Activated CD4-positive, alpha-beta T cell treated with anti-CD3 and anti-CD28 coated beads, Interleukin-2, amount 50 U/mL, for 48 hours (primary cell): ENCODE measurements around the gene NMT1.

Source experiments
- DNase-seq, 2 experiments: peaks; one replicate each; pipeline ENCODE4 v3.0.0-alpha.2; 2020

Gene NMT1

DNA sequence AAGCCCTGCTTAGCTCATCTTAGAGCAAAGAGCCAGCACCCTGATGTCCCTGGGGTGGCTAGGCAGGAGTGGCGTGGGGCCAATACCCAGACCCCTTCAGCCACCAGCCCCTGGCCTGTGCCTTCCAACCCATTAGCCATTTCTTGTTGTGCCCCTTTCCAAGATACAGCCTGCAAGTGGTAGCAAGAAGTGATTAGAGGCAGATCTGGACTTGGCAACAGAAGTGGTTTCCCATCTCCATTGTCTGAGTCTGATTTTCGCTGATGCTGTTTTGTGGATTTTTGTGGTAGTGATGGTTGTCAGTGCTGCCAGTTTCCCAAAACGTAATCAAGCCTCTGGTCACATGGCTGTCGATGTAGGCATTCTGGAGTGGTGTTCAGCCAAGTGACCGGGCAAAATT lies 45.5 kb downstream of the NMT1 start:
- DNase-seq, result no peak

DNA sequence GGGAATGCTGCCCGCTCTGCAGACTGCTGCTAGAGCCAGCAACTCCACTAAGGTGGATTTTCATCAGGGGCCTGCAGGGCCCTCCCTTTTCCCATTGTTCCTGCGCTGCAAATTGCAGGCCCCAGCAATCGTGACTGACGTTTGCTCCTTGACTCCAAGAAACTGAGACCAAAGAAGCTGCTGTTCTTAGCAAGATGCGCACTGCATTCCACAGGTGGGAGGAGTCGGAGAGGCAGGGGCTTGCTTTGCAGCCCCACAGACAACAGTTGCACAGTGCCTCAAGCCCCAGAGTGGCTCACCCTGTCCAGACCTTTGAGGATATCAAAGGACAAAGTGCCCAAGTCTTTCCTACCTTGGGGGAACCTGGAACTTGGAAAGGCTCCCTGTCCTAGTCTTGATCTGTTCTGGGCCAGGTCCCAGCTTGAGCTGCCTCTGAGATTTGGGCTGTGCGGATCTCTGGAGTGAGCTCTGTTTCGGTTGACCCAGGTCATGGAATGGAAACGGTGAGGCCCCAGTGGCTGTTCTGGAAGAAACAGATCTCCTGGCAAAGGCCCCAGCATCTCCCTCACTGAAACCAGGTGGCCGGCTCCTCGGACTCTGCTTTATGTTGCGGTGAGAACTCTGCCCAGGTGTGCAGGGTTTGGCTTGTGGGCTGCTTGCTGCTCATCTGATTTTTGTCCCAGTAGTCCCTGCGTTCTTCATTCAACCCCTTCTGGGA lies 46.3 kb downstream of the NMT1 start:
- no peak for DNase-seq

GRCh38 chr17:45108051-45108450 lies 46.9 kb downstream of the NMT1 start:
- no peak for DNase-seq

DNA sequence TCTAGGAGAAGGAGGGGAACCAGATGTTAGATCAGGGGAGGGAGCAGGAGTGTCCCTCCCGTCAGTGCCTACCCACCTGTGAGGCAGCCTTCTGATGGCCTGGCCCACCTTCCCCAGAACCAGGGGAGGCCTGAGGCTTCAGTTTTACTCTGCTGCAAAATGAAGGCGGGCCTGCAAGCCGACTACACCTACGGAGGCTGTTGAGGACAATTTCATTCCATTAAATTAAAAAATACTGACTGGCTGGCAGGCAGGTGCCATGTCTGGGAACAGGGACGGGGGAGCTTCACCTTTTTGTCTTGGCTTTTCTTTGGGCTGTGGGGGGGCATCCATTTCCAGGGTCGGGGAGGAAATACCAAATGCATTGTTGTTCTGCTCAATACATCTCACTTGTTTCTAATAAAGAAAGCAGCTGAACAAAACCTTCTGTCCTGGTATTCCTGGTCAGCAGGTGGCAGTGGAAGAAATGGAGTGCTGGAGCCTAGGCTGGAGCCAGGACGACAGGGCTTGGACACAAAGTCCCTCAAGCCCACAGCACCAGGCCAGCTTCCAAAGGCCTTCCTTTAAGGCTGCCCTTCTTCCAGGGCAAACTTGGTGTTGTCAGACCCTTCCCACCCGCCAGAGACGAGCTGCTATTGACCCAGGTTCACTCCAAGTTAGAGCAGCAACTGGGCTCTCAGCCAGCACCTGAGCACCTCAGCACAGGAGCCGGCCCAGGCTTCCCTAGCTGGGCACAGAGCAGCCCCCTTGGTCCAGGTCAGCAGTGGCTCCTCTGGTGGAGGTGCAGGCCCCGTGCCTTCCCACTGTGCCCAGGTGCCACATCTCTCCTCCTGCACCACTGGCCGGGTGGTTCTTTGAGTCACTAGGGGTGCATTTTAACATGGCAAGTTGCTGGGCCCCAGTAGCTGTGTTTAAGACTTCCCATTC lies 47.7 kb downstream of the NMT1 start:
- no peak for DNase-seq

GRCh38 chr17:45110676-45111611 lies 49.8 kb downstream of the NMT1 start:
- DNase-seq, result no peak

DNA sequence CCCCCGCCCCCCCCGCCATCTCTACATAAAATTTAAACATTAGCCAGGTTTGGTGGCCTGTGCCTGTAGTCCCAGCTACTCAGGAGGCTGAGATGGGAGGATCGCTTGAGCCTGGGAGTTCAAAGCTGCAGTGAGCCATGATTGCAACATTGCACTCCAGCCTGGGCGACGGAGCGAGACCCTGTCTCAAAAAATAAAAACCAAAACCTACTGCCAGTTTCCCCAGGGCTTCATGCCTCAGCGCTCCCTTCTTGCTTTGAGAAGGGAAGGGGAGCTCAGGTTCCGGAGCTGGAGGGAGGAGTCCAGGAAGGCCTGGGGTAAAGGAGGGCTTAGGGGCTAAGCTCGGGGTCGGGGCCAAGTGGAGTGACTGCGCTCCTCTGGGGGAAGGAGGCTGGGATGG lies 50.7 kb downstream of the NMT1 start:
- DNase-seq, result no peak

GRCh38 chr17:45112559-45113423 lies 51.7 kb downstream of the NMT1 start:
- no peak for DNase-seq

- no peak for DNase-seq
These were observed 52.3 kb downstream of the NMT1 start for GRCh38 chr17:45113424-45113754.

DNA sequence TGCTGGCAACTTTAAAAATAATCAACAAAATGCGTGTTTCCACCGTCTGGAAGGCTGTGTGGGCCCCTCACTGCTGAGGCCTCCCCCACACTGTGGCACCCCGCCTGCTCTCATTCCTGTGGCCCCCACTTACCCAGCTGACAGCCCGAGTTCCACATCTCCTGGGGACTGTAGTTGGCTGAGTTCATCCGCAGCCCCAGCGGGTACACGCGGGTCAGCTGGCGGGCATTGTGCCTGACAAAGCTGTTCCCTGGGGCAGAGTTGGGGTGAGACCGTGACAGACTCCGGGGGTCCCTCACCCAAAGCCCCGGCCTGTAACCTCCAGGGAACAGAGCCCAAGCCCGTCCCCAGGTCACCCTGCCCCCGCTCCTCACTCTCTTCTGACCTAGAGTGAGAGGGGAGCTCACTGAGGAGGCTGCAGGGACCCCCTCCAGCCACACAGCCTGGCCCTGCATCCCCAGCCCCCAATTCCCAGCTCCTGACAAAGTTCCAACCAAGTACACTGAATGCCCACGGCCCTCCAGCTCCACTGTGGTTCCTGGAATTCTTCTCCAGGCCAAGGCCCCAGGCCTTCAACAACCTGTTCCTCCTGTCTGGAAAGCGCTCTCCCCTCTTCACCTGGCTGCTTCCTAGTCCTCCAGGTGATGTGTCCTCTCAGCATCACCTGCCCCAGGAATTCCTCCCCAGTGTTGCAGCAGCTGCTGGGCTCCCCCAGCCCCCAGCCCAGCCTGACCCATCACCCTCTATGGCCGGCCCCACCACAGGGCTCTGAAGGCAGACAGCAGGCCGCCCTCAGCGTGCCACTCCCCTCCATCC lies 53.2 kb downstream of the NMT1 start:
- no peak for DNase-seq

GRCh38 chr17:45115015-45115625 lies 54.0 kb downstream of the NMT1 start:
- DNase-seq, result no peak

GRCh38 chr17:45115871-45116270 lies 54.8 kb downstream of the NMT1 start:
- DNase-seq, result no peak

GRCh38 chr17:45116434-45117016 lies 55.4 kb downstream of the NMT1 start:
- no peak for DNase-seq

DNA sequence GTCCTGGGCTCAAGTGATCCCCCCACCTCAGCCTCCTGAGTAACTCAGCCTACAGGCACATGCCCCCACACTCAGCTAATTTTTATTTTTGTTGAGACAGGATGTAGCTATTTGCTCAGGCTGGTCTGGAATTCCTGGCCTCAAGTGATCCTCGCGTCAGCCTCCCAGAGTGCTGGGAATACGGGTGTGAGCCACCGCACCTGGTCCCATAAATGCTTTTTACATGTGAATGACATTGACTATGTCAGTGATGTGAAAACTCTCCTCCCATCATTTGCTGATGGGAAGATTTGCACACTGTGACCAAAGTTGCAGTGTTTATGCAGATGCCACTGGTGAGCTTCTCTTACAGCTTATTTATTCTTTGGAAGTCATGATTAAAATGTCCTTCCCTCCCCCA lies 56.2 kb downstream of the NMT1 start:
- no peak for DNase-seq

DNA sequence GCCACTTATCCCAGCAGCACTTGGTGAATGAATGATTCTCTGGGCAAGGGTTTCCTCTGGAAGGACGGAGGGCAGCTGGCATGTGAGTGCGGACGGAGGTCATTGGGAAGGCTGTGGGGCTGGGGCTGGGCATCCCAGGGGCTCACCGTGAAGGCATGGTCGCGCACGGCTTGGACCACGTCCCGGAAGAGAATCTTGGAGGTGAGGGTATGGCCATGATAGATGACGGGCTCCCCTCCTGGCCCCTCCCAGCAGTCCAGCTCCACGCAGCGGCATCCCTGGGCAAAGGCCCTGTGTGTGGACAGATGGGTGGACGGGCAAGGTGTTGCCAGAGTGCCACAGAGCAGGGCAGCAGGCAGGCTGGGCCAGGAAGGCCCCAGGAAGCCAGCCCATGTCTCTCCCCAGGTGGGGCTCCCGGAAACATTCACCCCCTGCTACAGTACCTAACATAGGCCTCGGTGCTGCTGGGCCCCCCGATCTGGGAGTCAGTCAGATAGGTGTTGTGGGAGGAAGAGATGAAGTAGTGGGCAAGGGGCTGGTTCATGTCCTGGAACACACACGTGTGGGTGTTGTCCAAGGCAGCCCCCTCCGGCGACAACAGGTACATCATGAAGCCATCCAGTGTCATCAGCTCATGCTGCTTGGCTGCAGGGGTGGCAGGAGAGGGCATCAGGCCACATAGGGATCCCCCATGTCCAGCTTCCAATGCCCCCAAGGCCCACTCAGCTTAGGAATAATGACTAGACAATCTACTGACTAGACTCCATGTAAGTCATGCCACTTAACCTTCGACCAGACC lies 56.9 kb downstream of the NMT1 start:
- DNase-seq, result no peak

GRCh38 chr17:45118691-45119090 lies 57.6 kb downstream of the NMT1 start:
- no peak for DNase-seq

DNA sequence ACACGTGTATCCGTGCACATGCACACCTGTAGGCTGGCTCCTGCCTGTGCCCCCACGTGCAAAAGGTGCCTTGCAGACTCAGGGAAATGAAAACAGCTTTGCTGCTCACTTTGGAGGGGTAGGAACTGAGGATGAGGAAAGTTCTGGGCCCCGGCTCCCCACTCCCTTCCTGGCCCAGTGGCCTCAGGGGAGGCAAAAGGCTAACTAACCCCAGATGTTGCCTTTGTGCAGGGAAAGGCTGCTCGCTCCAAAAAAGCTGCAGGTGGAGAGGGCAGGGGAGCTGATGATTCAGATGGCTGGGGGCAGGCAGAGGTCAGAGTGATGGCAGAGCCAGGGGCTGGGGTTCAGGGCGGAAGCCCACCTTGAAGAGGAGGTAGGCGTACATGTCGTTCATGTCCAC lies 58.8 kb downstream of the NMT1 start:
- DNase-seq, result no peak

DNA sequence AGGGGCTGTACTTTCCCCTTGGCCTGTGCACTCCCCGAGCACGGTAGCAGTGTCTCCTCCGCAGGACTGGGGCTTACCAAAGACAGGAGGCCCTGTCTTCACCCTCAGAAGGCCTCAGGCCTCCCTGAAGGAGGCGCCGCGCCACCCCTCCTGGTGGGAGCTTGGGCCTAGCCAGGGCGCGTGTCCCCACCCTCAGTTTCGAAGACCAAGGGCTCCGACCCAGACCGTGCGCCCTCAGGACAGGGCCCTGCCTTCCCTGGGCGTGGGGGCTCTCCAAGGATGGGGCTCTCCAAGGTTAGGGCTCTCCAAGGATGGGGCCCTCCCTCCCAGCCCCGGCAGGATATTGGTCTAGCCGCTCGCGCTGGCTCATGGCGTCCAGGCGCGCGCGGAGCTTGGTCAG lies 59.4 kb downstream of the NMT1 start:
- no peak for DNase-seq

DNA sequence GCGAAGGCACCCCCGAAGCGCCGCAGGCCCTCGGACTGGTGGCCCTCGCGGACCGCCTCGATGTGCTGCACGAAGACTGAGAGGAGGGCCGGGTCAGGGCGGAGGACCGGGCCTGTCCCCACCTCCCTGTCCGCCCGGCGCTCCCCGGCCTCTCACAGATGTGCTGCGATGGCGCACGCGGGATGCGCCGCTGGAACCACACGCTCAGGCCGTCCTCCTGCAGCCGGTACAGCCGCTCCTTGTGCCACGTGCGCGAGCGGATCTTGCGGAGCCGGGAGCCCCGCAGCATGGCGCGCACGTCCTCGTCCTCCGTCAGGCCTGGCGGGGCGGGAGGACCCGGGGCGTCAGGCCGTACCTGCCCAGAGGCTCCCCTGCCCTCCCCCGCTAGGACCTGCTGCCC lies 59.9 kb downstream of the NMT1 start:
- DNase-seq, result no peak

GRCh38 chr17:45123076-45123770 lies 62.1 kb downstream of the NMT1 start:
- no peak for DNase-seq
